ENCODE measurements around the gene POGZ. TPM values are rescaled to one million over a fixed set of nuclear protein-coding genes. Genes with fewer than 3 reads are reported as not detected.

Gene POGZ
- total RNA-seq, 3 donors from 2014 or later: 37.0 to 72.6 (median 60.3) TPM

DNA sequence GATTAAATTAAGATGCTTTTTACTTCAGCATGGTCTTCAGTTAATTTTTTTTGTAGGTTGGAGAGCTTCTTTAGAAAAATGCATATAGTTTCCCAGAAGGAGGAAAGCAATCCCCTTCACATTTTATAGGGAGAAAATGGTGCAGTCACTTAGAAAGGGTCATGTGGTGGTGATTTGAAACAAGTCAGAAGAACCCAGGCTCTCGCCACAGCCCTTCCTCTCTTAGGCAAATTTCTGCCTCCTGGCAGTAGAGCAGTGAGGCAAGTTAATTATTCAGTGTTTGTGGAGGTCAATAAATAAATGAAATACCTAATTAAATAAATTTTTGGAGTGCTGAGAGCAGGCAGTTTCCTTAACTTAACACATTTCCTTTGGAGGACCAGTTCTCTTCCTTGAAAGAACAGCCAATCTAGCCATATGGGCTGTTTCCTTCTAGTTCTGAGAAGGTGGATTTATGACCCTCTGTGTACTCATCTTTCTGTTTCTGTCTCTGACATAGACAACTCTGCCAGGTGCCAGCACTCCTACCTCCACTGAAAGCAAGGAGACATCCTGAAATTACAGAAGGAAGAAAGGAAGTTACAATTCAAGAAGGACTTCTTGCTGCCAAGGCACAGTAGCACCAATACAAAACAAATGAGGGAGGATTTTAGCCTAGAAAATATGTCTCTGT is 19.0 kb upstream of the POGZ start:
- intact Hi-C loops (cut with DNase I; ENCODE audit: low total_unique reads): no loop called here
- Histone ChIP-seq H3K4me1 (no peaks in the 10 kb centered on the region), H3K27ac (no peak overlapping the region), H3K9me3 (no peaks in the 10 kb centered on the region), H3K27me3 (no peaks in the 10 kb centered on the region), H3K4me3 (no peak overlapping the region), H3K36me3 (no peaks in the 10 kb centered on the region)
- TF ChIP-seq, protein P1, sequence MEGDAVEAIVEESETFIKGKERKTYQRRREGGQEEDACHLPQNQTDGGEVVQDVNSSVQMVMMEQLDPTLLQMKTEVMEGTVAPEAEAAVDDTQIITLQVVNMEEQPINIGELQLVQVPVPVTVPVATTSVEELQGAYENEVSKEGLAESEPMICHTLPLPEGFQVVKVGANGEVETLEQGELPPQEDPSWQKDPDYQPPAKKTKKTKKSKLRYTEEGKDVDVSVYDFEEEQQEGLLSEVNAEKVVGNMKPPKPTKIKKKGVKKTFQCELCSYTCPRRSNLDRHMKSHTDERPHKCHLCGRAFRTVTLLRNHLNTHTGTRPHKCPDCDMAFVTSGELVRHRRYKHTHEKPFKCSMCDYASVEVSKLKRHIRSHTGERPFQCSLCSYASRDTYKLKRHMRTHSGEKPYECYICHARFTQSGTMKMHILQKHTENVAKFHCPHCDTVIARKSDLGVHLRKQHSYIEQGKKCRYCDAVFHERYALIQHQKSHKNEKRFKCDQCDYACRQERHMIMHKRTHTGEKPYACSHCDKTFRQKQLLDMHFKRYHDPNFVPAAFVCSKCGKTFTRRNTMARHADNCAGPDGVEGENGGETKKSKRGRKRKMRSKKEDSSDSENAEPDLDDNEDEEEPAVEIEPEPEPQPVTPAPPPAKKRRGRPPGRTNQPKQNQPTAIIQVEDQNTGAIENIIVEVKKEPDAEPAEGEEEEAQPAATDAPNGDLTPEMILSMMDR (IDR thresholded peaks at IDR 0.05): no peak
- no peak for TF ChIP-seq POLR2A (IDR thresholded peaks at IDR 0.05)
- TF ChIP-seq POLR2AphosphoS5 (IDR thresholded peaks at IDR 0.05): no peak
- no peak for DNase-seq (ENCODE audit: low spot score in 2 of 2)

DNA sequence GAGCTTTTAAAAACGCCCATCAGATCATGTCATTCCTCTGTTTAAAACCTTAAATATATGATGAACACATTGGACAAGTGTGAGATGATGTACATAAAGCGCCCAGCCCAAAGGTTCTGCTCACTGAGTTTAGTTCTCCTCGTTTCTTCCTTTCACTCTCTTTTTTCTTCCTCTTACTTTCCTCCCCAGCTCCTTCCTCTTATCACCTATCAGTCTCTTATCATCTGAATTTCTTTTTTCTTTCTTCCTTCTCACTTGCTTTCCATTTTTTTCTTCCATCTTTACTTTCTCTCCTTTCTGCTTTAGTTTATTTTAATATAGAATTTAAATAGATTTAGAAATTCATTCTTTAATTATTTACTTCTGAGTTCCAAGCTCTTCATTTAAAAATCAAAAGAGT is 17.8 kb upstream of the POGZ start:
- intact Hi-C loops (cut with DNase I; ENCODE audit: low total_unique reads): no loop called here
- H3K27ac ChIP-seq: no peak overlapping the region
- no peak for DNase-seq (ENCODE audit: low spot score in 2 of 2)
- H3K27me3 ChIP-seq: no peaks in the 10 kb centered on the region
- H3K9me3 ChIP-seq: no peaks in the 10 kb centered on the region
- H3K36me3 ChIP-seq: no peaks in the 10 kb centered on the region
- TF ChIP-seq POLR2A (IDR thresholded peaks at IDR 0.05) (no peak), POLR2AphosphoS5 (IDR thresholded peaks at IDR 0.05) (no peak)
- TF ChIP-seq, protein P1 (IDR thresholded peaks at IDR 0.05): no peak
- no peaks in the 10 kb centered on the region for H3K4me1 ChIP-seq
- no peak overlapping the region for H3K4me3 ChIP-seq

DNA sequence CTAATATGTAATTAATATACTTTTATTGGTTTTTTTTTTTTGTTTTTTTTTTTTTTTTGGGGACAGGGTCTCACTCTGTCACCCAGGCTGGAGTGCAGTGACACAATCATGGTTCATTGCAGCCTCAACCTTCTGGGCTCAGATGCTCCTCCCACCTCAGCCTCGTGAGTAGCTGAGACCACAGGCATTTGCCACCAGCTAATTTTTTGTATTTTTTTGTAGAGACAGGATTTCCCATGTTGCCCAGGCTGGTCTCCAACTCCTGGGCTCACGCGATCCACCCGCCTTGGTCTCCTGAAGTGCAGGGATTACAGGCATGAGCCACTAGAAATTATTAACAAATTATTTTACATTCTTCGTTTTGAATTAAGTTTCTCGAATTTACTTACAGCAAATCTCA is 16.8 kb upstream of the POGZ start:
- Histone ChIP-seq H3K27ac (no peak overlapping the region), H3K36me3 (no peaks in the 10 kb centered on the region), H3K4me3 (no peak overlapping the region), H3K4me1 (no peaks in the 10 kb centered on the region), H3K9me3 (no peaks in the 10 kb centered on the region), H3K27me3 (no peaks in the 10 kb centered on the region)
- no peak for DNase-seq (ENCODE audit: low spot score in 2 of 2)
- no peak for TF ChIP-seq POLR2AphosphoS5 (IDR thresholded peaks at IDR 0.05)
- intact Hi-C loops (cut with DNase I; ENCODE audit: low total_unique reads): no loop called here

DNA sequence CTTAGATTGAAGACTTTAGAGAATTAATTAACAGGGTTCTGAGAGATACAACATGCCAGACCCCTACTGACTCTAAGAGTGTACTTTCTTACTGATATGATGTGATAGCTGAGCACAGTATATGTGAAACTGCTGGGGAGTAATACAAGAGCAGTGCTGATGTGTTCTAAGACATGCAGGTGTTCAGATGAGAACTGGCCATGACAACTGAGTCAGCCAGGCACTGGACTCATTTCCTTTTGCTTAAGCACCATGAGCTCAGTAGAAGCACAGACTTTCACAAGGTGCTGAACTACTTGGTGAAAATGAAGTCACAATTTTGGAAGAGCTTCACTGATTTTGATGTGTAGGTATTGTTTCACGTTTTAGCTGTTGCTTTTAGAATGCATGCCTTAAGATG is 15.9 kb upstream of the POGZ start:
- no peaks in the 10 kb centered on the region for H3K9me3 ChIP-seq

DNA sequence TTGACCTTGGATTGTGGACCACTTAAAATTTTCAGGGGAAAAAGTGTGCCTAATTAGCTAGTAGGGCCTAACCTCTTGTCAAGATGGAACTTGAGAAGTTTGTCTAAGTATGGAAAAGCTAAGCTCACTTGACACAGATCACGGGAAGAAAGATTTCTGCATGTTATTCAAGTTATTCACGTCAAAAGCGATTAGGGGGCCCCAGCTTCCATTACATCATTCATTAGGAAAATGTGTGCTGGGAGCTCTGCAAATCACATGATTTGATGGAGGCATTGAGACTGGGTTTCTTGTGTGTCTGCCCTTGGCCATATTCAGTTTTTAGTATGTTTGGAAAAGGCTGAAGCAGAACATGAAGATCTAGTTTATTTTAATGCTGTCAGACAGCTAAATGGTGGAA is 15.5 kb upstream of the POGZ start:
- Histone ChIP-seq H3K27ac (no peak overlapping the region), H3K9me3 (no peaks in the 10 kb centered on the region), H3K4me1 (no peaks in the 10 kb centered on the region), H3K27me3 (no peaks in the 10 kb centered on the region), H3K4me3 (no peak overlapping the region), H3K36me3 (no peaks in the 10 kb centered on the region)
- TF ChIP-seq POLR2AphosphoS5 (IDR thresholded peaks at IDR 0.05) (no peak), POLR2A (IDR thresholded peaks at IDR 0.05) (no peak)
- TF ChIP-seq, protein P1 (IDR thresholded peaks at IDR 0.05): no peak
- no peak for DNase-seq (ENCODE audit: low spot score in 2 of 2)
- intact Hi-C loops (cut with DNase I; ENCODE audit: low total_unique reads): no loop called here

More for the DNA sequence above, 15.9 kb upstream of the POGZ start:
- Histone ChIP-seq H3K36me3 (no peaks in the 10 kb centered on the region), H3K27ac (no peak overlapping the region), H3K4me3 (no peak overlapping the region), H3K27me3 (no peaks in the 10 kb centered on the region), H3K4me1 (no peaks in the 10 kb centered on the region)
- no peak for DNase-seq (ENCODE audit: low spot score in 2 of 2)
- TF ChIP-seq, protein P1 (IDR thresholded peaks at IDR 0.05): no peak
- no peak for TF ChIP-seq POLR2AphosphoS5 (IDR thresholded peaks at IDR 0.05)
- no peak for TF ChIP-seq POLR2A (IDR thresholded peaks at IDR 0.05)
- intact Hi-C loops (cut with DNase I; ENCODE audit: low total_unique reads): no loop called here
